D341Med (cell line): ENCODE measurements around the gene AFM.
"Not testable (repeated sequence)": the region's sequence is repeated elsewhere in the genome, so short reads cannot be mapped to it uniquely, and the experiment has no call there.

Source experiments
- DNase-seq: peaks from one replicate; pipeline ENCODE4 v3.0.0; 2012; ENCODE audit warnings: low spot score

AFM gene

GRCh38 chr4:73507541-73507940 lies 26.0 kb downstream of the AFM start:
- DNase-seq: no peak

GRCh38 chr4:73508651-73509050 lies 27.1 kb downstream of the AFM start:
- DNase-seq: no peak

GRCh38 chr4:73518340-73518739 lies 36.8 kb downstream of the AFM start:
- DNase-seq: no peak

GRCh38 chr4:73520821-73521220 lies 39.3 kb downstream of the AFM start:
- peak; percentile 47 for DNase-seq

GRCh38 chr4:73523126-73523525 lies 41.6 kb downstream of the AFM start:
- no peak for DNase-seq

- DNase-seq: no peak
These were observed 44.1 kb downstream of the AFM start for GRCh38 chr4:73525611-73526010.

- DNase-seq: no peak
These were observed 45.7 kb downstream of the AFM start for GRCh38 chr4:73527196-73527595.

- DNase-seq: no peak
These were observed 46.6 kb downstream of the AFM start for GRCh38 chr4:73528171-73528570.

GRCh38 chr4:73533515-73534422 lies 52.2 kb downstream of the AFM start:
- DNase-seq: no peak

GRCh38 chr4:73538162-73538561 lies 56.6 kb downstream of the AFM start:
- DNase-seq: no peak

GRCh38 chr4:73539386-73539785 lies 57.8 kb downstream of the AFM start:
- DNase-seq: no peak

GRCh38 chr4:73540826-73541225 lies 59.3 kb downstream of the AFM start:
- DNase-seq: no peak

GRCh38 chr4:73541251-73541650 lies 59.7 kb downstream of the AFM start:
- no peak for DNase-seq

GRCh38 chr4:73544620-73545019 lies 63.1 kb downstream of the AFM start:
- no peak for DNase-seq

GRCh38 chr4:73550865-73551264 lies 69.3 kb downstream of the AFM start:
- DNase-seq: not testable (repeated sequence)
